ENCODE results near the gene TAP2. TPM values are rescaled to one million over a fixed set of nuclear protein-coding genes. Genes with fewer than 3 reads are reported as not detected.

TAP2 gene
- total RNA-seq, 6 experiments from 2014 or later = 25.3 to 47.5 (median 39.2) TPM

GRCh38 chr6:32819729-32820128 lies 18.8 kb downstream of the TAP2 start:
- Mint-ChIP-seq H3K4me3 (no peak overlapping the region), H3K9me3 (no peaks in the 10 kb centered on the region), H3K27me3 (ENCODE audit: insufficient read depth) (peaks cover 19% of the 10 kb centered on the region), H3K27ac (no peak overlapping the region; the same call in 1 of the 2 replicates), H3K4me1 (ENCODE audit: low read depth) (peaks cover 15% of the 10 kb centered on the region), H3K36me3 (ENCODE audit: low read depth) (no peaks in the 10 kb centered on the region)
- TF ChIP-seq, protein P1, sequence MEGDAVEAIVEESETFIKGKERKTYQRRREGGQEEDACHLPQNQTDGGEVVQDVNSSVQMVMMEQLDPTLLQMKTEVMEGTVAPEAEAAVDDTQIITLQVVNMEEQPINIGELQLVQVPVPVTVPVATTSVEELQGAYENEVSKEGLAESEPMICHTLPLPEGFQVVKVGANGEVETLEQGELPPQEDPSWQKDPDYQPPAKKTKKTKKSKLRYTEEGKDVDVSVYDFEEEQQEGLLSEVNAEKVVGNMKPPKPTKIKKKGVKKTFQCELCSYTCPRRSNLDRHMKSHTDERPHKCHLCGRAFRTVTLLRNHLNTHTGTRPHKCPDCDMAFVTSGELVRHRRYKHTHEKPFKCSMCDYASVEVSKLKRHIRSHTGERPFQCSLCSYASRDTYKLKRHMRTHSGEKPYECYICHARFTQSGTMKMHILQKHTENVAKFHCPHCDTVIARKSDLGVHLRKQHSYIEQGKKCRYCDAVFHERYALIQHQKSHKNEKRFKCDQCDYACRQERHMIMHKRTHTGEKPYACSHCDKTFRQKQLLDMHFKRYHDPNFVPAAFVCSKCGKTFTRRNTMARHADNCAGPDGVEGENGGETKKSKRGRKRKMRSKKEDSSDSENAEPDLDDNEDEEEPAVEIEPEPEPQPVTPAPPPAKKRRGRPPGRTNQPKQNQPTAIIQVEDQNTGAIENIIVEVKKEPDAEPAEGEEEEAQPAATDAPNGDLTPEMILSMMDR (IDR thresholded peaks at IDR 0.05) = no peak
- peak; percentile 84 for DNase-seq

- Mint-ChIP-seq H3K9me3 (no peaks in the 10 kb centered on the region), H3K36me3 (ENCODE audit: low read depth) (no peaks in the 10 kb centered on the region), H3K4me3 (no peak overlapping the region), H3K4me1 (ENCODE audit: low read depth) (peaks cover 15% of the 10 kb centered on the region), H3K27me3 (ENCODE audit: insufficient read depth) (peaks cover 19% of the 10 kb centered on the region), H3K27ac (no peak overlapping the region)
- TF ChIP-seq, protein P1 (IDR thresholded peaks at IDR 0.05) = no peak
- DNase-seq = no peak
Measured at GRCh38 chr6:32818867-32819266, 19.7 kb downstream of the TAP2 start.

- Mint-ChIP-seq H3K27ac (no peak within 1 kb of the TSS), H3K4me3 (no peak within 1 kb of the TSS), H3K4me1 (ENCODE audit: low read depth) (peaks cover 15% of the 10 kb centered on the region), H3K36me3 (ENCODE audit: low read depth) (no peaks in the 10 kb centered on the region), H3K27me3 (ENCODE audit: insufficient read depth) (peaks cover 33% of the 10 kb centered on the region), H3K9me3 (no peaks in the 10 kb centered on the region)
- peak; percentile 17 for DNase-seq
- TF ChIP-seq, protein P1 (IDR thresholded peaks at IDR 0.05) = no peak
Measured at GRCh38 chr6:32816746-32817204, 21.8 kb downstream of the TAP2 start, which contains the start of gene HLA-DOB. TSS of gene HLA-DOB (minus strand) at chr6:32817002. CDS start at chr6:32816951, 51 bp downstream.

DNA sequence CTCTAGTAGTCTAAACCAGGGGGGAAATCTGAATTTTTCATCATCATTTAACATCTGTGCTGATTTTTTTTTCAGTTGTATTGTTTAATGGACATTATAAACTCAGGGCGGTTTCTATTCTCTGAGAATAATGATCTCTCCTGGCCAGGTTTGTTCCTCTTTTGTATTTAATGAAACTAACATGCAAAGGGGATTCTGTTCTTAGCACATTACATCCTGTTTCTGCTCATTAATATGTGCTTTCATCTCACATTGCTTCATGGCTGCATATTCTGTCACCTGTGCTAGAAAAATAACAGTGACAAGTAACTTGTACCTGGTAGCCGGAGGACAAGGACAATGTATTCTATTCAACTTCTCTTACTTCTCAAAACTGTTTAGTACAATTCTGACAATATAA lies 22.5 kb downstream of the TAP2 start:
- TF ChIP-seq, protein P1 (IDR thresholded peaks at IDR 0.05) = no peak
- no peak overlapping the region for H3K4me3 Mint-ChIP-seq

DNA sequence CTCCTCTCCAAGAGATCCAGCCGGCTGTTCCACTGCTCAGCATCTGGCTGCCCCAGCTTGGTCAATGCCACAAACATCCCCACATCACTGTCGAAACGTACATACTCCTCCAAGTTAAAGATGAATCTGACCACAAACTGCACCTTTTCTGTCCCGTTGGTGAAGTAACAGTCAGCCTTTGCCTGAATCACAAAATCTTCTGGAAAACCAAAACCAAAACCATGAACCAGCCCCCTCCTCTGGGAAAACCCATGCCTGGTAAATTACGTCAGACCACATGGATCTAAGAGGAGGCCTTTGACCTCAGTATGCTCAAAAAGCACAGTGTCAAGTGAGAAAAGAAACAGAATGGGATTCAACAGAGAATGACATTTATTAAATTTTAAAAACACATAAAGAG lies 23.4 kb downstream of the TAP2 start:
- Mint-ChIP-seq H3K36me3 (ENCODE audit: low read depth) (no peaks in the 10 kb centered on the region), H3K4me1 (ENCODE audit: low read depth) (peaks cover 12% of the 10 kb centered on the region), H3K4me3 (no peak overlapping the region), H3K9me3 (no peaks in the 10 kb centered on the region), H3K27ac (no peak overlapping the region), H3K27me3 (ENCODE audit: insufficient read depth) (peaks cover 35% of the 10 kb centered on the region)
- no peak for DNase-seq
- TF ChIP-seq, protein P1 (IDR thresholded peaks at IDR 0.05) = no peak

More for the DNA sequence above, 22.5 kb downstream of the TAP2 start:
- H3K9me3 Mint-ChIP-seq = no peaks in the 10 kb centered on the region
- no peak overlapping the region for H3K27ac Mint-ChIP-seq
- DNase-seq = no peak
- H3K36me3 Mint-ChIP-seq (ENCODE audit: low read depth) = no peaks in the 10 kb centered on the region
- H3K27me3 Mint-ChIP-seq (ENCODE audit: insufficient read depth) = peaks cover 35% of the 10 kb centered on the region
- H3K4me1 Mint-ChIP-seq (ENCODE audit: low read depth) = peaks cover 15% of the 10 kb centered on the region

Data from HFFc6 (cell line).